ENCODE data around the gene CLK4.

Gene CLK4

DNA sequence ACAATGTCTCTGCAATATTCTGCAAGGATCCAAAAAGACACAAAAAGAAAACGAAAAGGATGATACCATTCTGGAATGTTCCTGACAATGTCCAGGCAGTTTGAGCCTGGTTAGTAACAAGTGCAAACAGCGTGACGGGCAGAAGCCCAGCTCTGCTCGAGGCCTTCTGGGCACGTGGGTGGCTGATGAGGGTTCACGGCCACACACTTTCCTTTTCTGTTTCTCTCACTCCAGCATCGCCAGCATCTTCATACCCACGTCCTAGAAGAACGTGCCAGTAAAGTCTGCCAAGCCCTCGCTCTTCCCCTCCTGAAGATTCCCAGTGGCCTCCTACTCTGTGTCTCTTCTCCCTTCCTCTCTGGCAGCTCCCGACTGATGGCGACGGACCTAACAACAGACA lies 73.3 kb downstream of the CLK4 start:
- DNase-seq = no peak
- no peak for ATAC-seq
